Glomerular visceral epithelial cell (primary cell): ENCODE data around the gene OR2B6.

Source experiments
- DNase-seq: peaks from one replicate; pipeline ENCODE4 v3.0.0-alpha.2; 2016; ENCODE audit errors: extremely low spot score

Gene OR2B6

DNA sequence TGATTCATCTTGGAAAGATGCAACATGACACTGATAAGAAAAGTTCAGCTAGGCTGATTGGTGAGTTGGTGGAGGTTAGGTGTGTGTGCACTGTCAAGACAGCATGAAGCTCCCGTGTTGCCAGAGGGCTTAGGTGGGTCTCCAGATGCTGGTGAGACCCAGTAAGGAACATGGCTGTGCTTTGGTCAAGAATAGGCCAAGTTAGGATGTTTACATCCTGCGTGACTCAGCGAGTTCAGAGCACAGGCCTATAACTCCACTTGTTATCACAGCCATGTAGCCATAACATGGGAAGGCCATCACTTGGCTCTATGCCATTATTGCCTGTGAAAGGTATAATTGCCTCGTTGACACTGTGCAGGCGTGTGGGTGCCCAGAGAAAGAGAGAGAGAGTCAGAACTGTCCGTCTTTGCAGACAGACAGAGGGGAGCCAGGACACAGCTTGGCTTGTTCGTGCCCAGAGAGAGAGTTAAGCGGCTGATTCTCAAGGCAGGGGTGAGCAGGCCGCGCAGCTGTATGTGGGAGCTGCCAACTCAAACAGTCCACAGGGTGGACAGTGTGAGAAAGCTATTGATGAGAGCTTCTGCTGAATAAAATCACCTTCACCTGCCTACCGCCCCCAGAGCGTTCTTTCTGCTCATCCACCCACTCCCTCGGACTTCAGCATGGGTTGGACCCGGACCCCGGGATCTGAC is 43.5 kb downstream of the OR2B6 start:
- no peak for DNase-seq

DNA sequence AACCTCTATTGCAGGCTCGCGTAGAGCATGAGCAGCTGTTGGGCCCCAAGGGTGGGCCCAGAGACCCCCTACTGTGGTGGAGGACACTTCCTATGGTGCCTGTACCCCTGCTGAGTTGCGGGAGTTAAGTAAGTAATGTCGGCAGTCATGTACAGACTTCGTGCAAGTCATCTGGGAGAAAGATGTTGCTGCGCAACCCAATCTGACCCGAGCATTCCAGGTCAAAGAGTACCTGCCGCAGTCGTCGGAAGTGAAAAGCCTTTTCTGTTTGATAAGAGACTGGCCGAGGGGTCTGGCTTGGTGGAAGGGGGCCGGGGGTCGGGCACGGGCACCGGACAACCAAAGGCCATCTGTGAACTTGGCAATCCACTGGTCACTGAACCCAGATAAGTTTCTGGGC is 44.3 kb downstream of the OR2B6 start:
- no peak for DNase-seq

- DNase-seq = peak; percentile 37
These were observed 44.7 kb downstream of the OR2B6 start for GRCh38 chr6:28001751-28002150.

DNA sequence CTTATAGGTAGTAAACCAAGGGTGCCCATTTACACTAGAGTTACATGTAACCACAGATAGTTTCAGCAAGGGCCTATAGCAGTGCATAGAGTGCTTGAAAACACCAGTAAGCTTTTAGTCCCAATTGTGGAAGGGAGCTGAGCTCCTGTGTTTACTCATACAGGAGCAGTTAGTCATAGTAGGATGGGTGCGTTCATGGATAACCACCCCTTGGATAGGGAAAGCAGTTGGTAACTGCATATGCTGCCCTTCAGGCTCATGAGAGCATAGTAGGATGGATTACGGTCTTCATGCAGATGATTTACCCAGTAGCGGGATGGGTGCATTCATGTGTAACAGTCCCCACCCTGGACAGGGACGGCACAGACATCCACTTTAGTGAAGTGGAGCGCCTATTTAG is 45.1 kb downstream of the OR2B6 start:
- peak; percentile 71 for DNase-seq

DNA sequence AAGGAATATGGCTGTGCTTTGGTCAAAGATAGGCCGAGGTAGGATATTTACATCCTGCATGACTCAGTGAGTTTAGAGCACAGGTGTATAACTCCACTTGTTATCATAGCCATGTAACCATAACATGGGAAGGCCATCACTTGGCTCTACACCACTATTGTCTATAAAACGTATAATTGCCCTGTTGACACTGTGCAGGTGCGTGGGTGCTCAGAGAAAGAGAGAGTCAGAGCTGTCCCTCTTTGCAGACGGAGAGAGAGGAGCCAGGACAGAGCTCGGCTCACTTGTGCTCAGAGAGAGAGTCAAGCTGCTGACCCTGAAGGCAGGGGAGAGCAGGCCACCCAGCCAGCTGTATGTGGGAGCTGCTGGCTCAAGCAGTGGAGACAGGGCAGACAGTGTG is 46.0 kb downstream of the OR2B6 start:
- DNase-seq = no peak

- no peak for DNase-seq
These were observed 46.6 kb downstream of the OR2B6 start for GRCh38 chr6:28003661-28004060.

DNA sequence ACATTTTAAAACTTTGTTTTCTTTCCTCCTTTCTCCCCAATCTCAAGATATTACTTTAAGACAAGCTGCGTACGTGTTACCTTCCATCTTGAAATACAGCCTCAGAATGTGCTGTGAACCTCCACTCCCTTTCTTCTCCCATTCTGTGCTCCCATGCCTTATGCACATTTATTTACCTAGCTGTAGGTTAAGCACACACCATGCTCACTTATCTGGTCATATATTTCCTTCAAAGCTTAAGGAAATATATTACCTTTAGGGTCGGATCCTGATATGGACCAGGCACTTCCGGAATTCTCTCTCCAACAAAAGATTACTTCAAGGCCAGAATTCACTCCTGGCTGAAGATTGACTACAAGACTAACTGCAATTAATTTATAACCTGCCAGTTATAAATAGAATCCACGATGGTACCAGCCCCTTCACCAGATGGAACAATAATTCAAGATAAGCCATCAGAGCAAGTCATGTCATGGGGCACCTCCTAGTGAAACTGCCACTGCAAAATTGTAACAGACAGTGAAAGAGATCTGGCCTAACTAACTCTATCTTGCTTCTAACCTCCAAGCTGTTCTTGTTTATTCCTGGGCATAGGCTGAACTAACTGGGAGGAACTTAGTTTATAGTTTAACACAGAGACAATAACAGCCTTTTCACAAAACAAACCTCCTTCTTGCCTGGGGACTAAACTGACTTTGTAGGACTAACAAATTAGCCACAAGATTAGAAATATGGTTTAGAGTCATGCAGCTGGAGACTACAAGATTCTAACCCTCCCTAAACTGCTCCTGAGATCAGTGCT is 47.5 kb downstream of the OR2B6 start:
- DNase-seq = no peak

GRCh38 chr6:28005152-28005890 is 48.3 kb downstream of the OR2B6 start:
- DNase-seq = no peak

- no peak for DNase-seq
These were observed 48.9 kb downstream of the OR2B6 start for GRCh38 chr6:28005975-28006374.
